Prostate gland (tissue), 2 donors: ENCODE results near the gene TBC1D16.

Source experiments
- POLR2A ChIP-seq: fragments of 450-650 bp; IDR thresholded peaks from one replicate; pipeline ENCODE4 v1.6.1; 2016; ENCODE audit warnings: antibody characterized with exemption, mild to moderate bottlenecking
- POLR2AphosphoS5 ChIP-seq: sonication (generic); formaldehyde crosslinking; IDR thresholded peaks from one replicate; pipeline ENCODE4 v1.6.1; 2017; ENCODE audit warnings: antibody characterized with exemption
- TF ChIP-seq, protein P1 (sequence below), 4 experiments: fragments of 200-600 bp in 2 of 4; fragments of 450-650 bp in 2 of 4; sonication (generic) in 2 of 4; IDR thresholded peaks; 1 replicate in 3 of 4; 2 replicates in 1 of 4; pipeline ENCODE4 v1.5.1; 2016 to 2019; ENCODE audit warnings: antibody characterized with exemption in 4 of 4, mild to moderate bottlenecking in 2 of 4, moderate library complexity in 2 of 4

DNA sequence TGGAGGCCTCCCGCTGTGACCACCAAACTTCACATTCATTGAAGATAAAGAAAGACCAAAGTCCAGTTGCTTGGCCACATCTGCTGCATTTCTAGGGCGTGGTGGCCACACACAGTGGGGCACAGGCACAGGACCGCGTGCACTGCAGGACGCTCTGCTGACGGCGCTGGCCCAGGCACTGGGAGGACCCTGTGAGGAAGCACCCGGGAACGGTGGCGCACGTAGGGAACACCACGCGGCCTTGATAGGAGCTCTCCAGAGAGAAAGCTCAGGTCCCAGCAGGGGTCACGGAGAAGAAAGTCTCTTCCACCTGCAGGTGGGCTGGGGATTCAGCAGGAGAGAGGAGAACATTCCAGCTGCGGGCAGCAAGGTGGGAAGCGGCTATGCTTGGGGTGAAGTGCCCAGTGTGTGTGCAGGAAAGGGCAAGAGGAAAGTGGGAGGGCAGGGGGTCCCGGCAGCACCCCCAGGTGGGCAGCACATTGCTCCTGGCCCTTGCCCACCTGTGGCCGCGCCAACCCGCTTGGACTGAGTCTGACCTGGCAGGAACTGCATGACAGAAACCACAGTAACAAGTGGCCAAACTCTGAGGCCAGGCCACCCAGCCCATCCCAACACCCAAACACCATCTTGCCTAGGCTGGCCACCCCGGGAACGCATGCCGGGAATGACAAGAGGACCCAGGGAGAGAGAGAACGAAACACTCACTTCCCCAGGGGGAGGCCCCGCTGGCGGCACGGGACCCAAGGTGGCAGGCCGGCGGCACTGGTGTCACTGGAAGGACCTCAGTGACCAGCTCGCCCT is 32.8 kb downstream of the TBC1D16 start:
- no peak for TF ChIP-seq POLR2A
- TF ChIP-seq, protein P1, sequence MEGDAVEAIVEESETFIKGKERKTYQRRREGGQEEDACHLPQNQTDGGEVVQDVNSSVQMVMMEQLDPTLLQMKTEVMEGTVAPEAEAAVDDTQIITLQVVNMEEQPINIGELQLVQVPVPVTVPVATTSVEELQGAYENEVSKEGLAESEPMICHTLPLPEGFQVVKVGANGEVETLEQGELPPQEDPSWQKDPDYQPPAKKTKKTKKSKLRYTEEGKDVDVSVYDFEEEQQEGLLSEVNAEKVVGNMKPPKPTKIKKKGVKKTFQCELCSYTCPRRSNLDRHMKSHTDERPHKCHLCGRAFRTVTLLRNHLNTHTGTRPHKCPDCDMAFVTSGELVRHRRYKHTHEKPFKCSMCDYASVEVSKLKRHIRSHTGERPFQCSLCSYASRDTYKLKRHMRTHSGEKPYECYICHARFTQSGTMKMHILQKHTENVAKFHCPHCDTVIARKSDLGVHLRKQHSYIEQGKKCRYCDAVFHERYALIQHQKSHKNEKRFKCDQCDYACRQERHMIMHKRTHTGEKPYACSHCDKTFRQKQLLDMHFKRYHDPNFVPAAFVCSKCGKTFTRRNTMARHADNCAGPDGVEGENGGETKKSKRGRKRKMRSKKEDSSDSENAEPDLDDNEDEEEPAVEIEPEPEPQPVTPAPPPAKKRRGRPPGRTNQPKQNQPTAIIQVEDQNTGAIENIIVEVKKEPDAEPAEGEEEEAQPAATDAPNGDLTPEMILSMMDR (IDR thresholded peaks at IDR 0.05) = no peak
- TF ChIP-seq POLR2AphosphoS5 = no peak
